ENCODE measurements around the gene DIPK1A. TPM values are rescaled to one million over a fixed set of nuclear protein-coding genes. Genes with fewer than 3 reads are reported as not detected.

Gene DIPK1A
- total RNA-seq, 1 experiment from 2014 or later: 23.6 TPM

DNA sequence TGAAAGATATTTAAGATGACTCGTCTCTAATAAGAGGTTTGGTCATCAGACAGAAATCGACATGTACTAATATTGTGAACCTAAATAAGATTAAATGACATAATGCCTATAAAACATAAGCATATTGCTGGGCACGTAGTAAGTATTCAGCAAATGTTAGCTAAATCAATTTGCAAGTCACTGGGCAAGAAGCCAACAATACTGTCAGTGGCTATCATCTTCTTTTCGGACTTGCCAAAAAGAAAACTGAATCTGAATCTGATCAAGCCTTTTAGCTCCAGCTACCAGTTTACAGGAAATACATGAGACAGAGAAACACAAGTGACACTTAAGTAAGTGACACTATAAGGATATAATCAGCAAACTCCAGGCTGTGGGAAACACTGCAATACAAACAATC lies 83.5 kb downstream of the DIPK1A start:
- peak in 1 of 2 experiments; percentile 4 for DNase-seq (ENCODE audit: low read depth in 1 of 2, low spot score in 2 of 2)
- no peak overlapping the region for H3K27ac ChIP-seq
- no peak overlapping the region for H3K4me3 ChIP-seq
- no peaks in the 10 kb centered on the region for H3K36me3 ChIP-seq
- H3K4me1 ChIP-seq (replicated peaks): peaks cover 11% of the 10 kb centered on the region; the same call in 1 of the 2 replicates
- no peaks in the 10 kb centered on the region for H3K9me3 ChIP-seq (replicated peaks)
- H3K27me3 ChIP-seq (replicated peaks): no peaks in the 10 kb centered on the region

DNA sequence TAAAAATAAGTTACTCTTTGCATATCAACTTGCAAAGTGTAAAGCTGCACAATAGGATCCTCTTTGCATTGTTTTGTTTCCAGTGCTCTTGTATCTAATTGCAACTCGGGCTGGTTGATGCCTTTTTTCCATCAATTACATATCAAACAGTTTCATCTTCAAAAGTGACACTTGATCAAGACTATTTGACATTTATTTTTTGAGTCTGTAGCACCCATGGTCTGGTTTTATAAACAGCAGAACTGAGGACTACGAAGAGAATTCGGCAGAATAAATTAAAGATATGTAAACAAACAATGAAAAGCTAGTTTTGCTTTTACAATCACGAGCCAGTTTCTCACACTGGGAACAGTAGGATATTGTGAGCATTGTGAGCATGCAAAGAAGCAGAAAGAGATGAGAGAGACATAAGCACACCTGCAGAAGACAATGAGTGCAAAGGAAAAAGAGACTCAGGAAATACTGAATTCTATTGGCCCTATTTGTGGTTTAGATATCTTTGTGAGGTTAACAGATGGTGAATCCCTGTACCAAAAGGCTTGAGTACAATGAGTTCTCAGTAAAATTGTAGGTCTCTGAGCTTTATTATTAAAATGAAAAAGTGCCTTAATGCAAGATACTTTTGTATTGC lies 84.1 kb downstream of the DIPK1A start:
- H3K27ac ChIP-seq: no peak overlapping the region
- H3K36me3 ChIP-seq: no peaks in the 10 kb centered on the region
- DNase-seq (ENCODE audit: low read depth in 1 of 2, low spot score in 2 of 2): peak in 1 of 2 experiments; percentile 6
- peaks cover 11% of the 10 kb centered on the region; the same call in 1 of the 2 replicates for H3K4me1 ChIP-seq (replicated peaks)
- H3K4me3 ChIP-seq: peak overlapping the region; percentile 4; the same call in 1 of the 2 replicates
- H3K27me3 ChIP-seq (replicated peaks): no peaks in the 10 kb centered on the region
- H3K9me3 ChIP-seq (replicated peaks): no peaks in the 10 kb centered on the region

DNA sequence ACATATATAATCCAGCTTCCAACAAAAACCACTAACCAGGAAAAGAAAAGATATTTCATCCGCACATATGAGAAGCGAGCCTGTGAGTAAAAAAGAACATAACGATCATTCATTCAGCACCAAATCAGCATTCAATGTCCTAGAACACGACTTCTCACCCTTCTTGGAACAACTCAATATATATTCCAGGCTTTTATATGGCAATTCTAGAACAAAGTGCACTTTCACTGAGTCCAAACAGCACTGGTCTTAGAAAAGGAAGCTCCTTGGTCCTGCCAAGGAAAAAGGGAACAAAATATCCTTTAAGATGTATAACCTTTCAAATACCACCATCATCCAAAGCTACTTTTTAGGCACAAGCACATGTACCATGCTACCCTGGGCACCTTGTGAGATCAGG lies 84.9 kb downstream of the DIPK1A start:
- no peaks in the 10 kb centered on the region for H3K9me3 ChIP-seq (replicated peaks)
- no peak overlapping the region for H3K4me3 ChIP-seq
- DNase-seq (ENCODE audit: low read depth in 1 of 2, low spot score in 2 of 2): no peak
- H3K36me3 ChIP-seq: no peaks in the 10 kb centered on the region
- no peaks in the 10 kb centered on the region for H3K27me3 ChIP-seq (replicated peaks)
- peaks cover 11% of the 10 kb centered on the region; the same call in 1 of the 2 replicates for H3K4me1 ChIP-seq (replicated peaks)
- H3K27ac ChIP-seq: no peak overlapping the region

DNA sequence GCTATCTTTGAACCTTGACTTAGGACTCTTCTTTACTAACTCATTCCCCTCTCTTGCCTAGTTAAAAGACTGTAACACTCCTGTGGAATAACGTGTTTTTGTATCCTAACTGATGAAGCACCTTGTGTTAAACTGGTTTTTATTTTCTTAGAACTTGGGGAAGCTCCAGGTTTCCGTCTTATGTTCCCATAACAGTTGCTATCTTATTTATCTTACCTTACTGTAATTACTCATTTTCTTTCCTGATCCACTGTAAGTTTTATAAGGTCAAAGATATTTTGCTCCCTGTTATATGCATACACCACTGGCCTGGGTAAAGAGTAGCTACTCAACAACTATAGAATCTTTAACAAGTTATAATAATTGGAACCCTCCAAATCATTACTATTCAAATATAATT lies 86.3 kb downstream of the DIPK1A start:
- no peaks in the 10 kb centered on the region for H3K9me3 ChIP-seq (replicated peaks)
- H3K27ac ChIP-seq: no peak overlapping the region
- no peak overlapping the region for H3K4me3 ChIP-seq
- H3K36me3 ChIP-seq: no peaks in the 10 kb centered on the region
- DNase-seq (ENCODE audit: low read depth in 1 of 2, low spot score in 2 of 2): no peak
- no peaks in the 10 kb centered on the region for H3K27me3 ChIP-seq (replicated peaks)
- H3K4me1 ChIP-seq (replicated peaks): peaks cover 11% of the 10 kb centered on the region; the same call in 1 of the 2 replicates

DNA sequence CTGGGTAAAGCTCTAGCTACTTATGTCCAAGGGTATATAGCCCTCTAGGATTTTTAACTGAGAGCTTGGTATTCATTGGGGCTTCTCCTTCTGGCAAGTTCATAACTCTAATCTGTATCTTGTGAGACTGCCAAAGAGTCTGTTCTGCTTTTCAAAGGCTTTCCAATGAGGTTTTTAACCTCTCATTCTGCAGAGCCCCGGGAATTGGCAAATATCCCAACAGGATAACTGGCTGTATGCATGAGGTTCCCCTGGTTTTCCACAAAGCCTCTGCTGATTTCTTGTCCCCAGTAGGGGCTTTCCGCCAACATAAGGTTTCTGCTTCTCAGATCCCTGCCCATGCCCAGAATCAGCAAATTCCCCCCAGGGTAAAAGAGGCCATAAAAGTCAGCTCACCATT lies 88.5 kb downstream of the DIPK1A start:
- no peaks in the 10 kb centered on the region for H3K9me3 ChIP-seq (replicated peaks)
- H3K36me3 ChIP-seq: no peaks in the 10 kb centered on the region
- H3K27ac ChIP-seq: no peak overlapping the region
- peaks cover 8% of the 10 kb centered on the region; the same call in 1 of the 2 replicates for H3K4me1 ChIP-seq (replicated peaks)
- H3K4me3 ChIP-seq: no peak overlapping the region
- no peak for DNase-seq (ENCODE audit: low read depth in 1 of 2, low spot score in 2 of 2)
- H3K27me3 ChIP-seq (replicated peaks): no peaks in the 10 kb centered on the region

DNA sequence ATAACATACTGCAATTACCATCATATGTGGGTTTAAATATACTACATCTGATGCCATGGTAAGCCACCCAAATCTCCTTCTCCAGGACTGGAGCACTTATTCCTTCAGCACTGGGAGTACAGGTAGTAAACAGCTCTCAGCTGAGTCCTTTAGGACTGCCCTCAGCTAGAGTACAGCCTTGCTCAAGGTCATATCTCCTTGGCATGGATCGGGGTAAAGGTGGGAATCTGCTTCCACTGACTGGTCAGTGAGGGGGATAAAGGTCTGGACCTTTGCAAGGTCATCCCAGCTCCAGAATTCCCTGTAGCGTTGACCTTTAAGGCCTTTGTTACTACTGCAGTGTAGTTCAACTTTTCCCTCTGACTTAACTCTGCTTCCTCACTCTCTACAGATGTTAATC lies 90.7 kb downstream of the DIPK1A start:
- Histone ChIP-seq H3K9me3 (replicated peaks) (no peaks in the 10 kb centered on the region), H3K4me3 (no peak overlapping the region), H3K27me3 (replicated peaks) (no peaks in the 10 kb centered on the region), H3K4me1 (replicated peaks) (no peaks in the 10 kb centered on the region), H3K36me3 (no peaks in the 10 kb centered on the region), H3K27ac (no peak overlapping the region)
- no peak for DNase-seq (ENCODE audit: low read depth in 1 of 2, low spot score in 2 of 2)

DNA sequence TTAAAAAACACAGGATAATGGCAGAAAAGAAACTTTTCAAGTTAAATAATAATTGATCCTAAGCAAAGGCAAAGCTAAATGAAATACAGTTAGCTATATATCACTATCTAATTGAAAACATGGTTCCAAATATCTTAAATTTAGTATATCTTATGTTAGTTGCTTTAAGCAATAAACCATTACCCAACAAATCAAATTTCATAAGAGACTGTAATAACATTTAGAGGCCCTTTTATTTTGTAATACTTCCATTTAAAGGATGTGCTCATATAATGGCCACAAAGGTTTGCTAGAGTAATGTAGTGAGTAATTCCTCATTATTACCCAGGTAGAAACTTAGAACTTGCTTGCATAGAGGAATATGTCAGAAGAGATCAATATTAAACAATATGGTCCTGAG lies 97.1 kb downstream of the DIPK1A start:
- Histone ChIP-seq H3K36me3 (no peaks in the 10 kb centered on the region), H3K27me3 (replicated peaks) (no peaks in the 10 kb centered on the region), H3K4me3 (no peak overlapping the region), H3K4me1 (replicated peaks) (no peaks in the 10 kb centered on the region; the same call in 1 of the 2 replicates), H3K27ac (no peak overlapping the region), H3K9me3 (replicated peaks) (no peaks in the 10 kb centered on the region)
- no peak for DNase-seq (ENCODE audit: low read depth in 1 of 2, low spot score in 2 of 2)

DNA sequence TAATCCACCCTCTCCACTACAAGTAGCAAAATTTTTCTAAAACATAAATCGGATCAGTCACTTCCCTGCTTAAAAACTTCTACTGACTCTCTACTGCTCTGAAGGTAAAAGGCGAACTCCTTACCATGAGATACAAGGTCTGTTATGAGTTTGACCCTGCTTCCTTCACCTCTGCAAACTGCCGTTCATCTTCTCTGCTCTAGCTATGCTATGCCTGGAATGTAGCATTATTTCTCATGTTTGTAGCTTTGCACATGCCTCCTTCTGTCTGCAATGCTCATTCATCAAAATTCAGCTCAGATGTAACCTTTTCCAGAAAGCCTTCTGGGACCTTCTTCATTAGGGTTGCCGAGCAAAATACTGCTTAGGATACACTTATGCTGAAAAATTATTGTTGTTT lies 98.7 kb downstream of the DIPK1A start:
- no peak for DNase-seq (ENCODE audit: low read depth in 1 of 2, low spot score in 2 of 2)
- H3K27ac ChIP-seq: no peak overlapping the region
- no peaks in the 10 kb centered on the region for H3K27me3 ChIP-seq (replicated peaks)
- no peak overlapping the region for H3K4me3 ChIP-seq
- no peaks in the 10 kb centered on the region for H3K9me3 ChIP-seq (replicated peaks)
- no peaks in the 10 kb centered on the region for H3K36me3 ChIP-seq
- H3K4me1 ChIP-seq (replicated peaks): no peaks in the 10 kb centered on the region; the same call in 1 of the 2 replicates

DNA sequence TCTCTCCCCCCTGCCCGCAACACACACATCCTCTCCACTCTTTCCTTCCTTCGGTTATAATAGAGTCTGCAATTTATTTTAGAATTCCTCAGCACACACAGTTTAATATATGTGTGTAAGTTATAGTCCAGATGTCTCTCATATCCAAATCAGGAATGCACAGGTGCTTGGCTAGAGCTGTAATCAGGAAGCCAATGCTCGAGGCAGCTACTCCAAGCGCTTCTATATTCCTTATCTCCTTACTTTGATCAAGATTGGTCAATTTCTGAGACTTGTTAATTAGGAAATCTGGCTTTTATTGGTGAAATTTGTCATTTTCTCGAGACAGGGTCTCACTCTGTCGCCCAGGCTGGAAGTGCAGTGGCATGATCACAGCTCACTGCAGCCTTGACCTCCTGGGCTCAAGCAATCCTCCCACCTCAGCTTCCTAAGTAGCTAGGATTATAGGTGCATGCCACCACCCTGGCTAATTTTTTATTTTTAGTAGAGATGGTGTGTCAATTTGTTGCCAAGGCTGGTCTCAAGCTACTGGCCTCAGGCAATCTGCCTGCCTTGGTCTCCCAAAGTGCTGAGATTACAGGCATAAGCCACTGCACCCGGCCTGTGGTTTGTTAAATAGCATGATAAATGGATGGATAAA lies 101.7 kb downstream of the DIPK1A start:
- no peaks in the 10 kb centered on the region; the same call in 1 of the 2 replicates for H3K4me1 ChIP-seq (replicated peaks)
- H3K27me3 ChIP-seq (replicated peaks): no peaks in the 10 kb centered on the region
- H3K4me3 ChIP-seq: no peak overlapping the region
- DNase-seq (ENCODE audit: low read depth in 1 of 2, low spot score in 2 of 2): no peak
- no peak overlapping the region for H3K27ac ChIP-seq
- no peaks in the 10 kb centered on the region for H3K36me3 ChIP-seq
- no peaks in the 10 kb centered on the region for H3K9me3 ChIP-seq (replicated peaks)

DNA sequence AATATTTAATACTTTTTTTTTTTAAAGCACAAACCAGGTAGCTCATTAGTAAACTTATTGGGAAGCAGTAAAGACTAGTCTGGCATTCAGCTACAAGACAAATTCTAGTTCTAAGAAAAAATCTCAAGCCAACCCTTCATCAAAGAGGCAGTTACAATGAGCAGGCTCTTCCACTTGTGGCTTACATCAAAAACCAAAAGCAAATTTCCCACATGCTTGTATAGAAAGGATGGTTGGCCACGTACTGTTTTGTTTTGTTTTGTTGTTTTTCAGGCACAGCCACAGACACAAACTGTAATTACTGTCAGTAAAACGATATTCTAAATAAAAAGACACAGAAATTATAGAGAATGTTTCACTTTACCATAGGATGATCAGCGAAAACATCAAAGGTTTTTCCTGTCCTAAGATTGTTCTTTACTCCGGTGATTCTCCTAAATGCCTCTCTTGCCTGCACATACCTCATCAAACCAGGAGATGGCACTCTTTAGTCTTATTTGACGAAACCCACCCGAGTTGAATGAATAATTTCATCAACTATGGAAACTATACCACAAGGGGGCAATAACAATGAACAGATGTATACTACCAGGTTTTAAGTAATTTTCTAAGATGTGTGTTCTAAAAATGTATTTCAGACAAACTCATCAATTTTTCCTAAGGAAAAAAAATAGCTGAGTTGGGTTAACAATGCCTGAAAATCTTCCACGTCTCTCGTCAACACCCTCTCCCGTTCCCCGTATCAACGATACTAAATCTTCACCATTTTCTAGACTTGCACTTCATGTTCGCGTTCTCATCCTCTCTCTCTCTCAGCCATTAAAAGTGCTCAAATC lies 102.5 kb downstream of the DIPK1A start:
- no peaks in the 10 kb centered on the region for H3K27me3 ChIP-seq (replicated peaks)
- H3K27ac ChIP-seq: no peak overlapping the region
- H3K4me1 ChIP-seq (replicated peaks): no peaks in the 10 kb centered on the region; the same call in 1 of the 2 replicates
- no peak overlapping the region for H3K4me3 ChIP-seq
- no peaks in the 10 kb centered on the region for H3K9me3 ChIP-seq (replicated peaks)
- peak; percentile 61 to 77 for DNase-seq (ENCODE audit: low read depth in 1 of 2, low spot score in 2 of 2)
- no peaks in the 10 kb centered on the region for H3K36me3 ChIP-seq

DNA sequence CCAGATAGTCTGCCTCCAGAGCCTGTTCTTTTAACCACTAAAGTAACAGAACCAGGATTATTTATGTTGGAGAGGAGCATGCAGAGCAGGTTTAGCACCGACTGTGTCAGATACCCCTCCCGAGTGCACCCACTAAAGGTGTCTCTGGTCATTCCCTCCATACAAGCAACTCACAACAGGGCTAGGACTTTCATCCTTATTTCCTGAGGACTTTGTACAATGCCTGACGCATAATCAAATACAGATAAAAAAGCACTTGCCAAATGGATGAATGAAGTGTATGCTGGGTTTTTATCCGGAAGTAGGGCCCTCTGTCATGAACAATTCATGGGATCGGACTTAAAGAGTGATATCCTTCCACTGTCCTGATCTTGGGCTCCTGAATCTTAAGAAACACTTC lies 103.4 kb downstream of the DIPK1A start:
- H3K36me3 ChIP-seq: no peaks in the 10 kb centered on the region
- H3K27ac ChIP-seq: no peak overlapping the region
- H3K27me3 ChIP-seq (replicated peaks): no peaks in the 10 kb centered on the region
- H3K4me1 ChIP-seq (replicated peaks): no peaks in the 10 kb centered on the region; the same call in 1 of the 2 replicates
- DNase-seq (ENCODE audit: low read depth in 1 of 2, low spot score in 2 of 2): no peak
- no peak overlapping the region for H3K4me3 ChIP-seq
- H3K9me3 ChIP-seq (replicated peaks): no peaks in the 10 kb centered on the region

DNA sequence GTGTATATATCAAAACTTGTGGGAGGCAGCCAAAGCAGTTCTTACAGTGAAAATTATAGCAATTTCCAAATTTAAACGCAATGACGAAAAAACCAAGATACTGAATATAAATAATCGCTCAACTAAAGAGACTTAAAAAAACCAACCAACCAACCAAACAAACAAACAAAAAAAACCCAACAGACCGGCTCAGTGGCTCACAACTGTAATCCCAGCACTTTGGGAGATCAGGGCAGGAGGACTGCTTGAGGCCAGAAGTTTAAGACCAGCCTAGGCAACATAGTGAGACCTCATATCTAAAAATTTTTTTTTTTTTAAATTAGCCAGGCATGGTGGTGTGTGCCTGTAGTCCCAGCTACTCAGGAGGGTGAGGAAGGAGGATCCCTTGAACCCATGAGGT lies 106.0 kb downstream of the DIPK1A start:
- Histone ChIP-seq H3K4me3 (no peak overlapping the region), H3K27me3 (replicated peaks) (no peaks in the 10 kb centered on the region), H3K27ac (no peak overlapping the region), H3K4me1 (replicated peaks) (no peaks in the 10 kb centered on the region), H3K36me3 (no peaks in the 10 kb centered on the region), H3K9me3 (replicated peaks) (no peaks in the 10 kb centered on the region)
- no peak for DNase-seq (ENCODE audit: low read depth in 1 of 2, low spot score in 2 of 2)

DNA sequence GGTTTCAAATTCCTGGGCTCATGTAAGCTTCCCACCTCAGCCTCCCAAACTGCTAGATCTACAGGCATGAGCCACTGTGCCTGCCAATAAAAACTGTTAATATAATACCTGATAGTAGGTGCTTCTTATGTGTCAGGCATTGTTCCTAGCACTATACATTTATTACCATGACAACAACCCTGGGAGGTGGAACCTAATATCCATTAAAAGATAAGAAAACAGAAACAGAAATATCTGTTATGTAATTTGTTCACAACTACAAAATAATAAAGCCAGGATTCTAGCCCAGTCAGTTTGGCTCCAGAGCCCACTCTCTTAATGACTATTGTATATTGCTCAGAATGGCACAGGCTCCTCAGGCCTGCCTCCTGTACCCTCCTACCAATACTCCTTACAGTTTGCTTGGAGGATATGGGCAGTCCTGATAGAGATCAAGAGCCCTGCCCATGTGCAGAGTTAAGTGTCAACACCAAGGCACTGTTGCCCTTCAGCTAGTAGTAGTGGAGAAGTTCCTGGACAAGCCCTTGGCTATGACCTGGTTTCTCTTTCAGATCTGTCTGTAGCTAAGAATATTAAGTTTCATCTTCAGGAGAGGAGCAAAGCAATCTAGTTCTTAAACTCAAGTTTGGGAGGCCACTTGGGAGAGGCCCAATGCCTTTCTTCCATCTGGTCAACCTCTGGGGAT lies 107.0 kb downstream of the DIPK1A start:
- no peak for DNase-seq (ENCODE audit: low read depth in 1 of 2, low spot score in 2 of 2)
- no peak overlapping the region for H3K4me3 ChIP-seq
- no peaks in the 10 kb centered on the region for H3K36me3 ChIP-seq
- no peak overlapping the region for H3K27ac ChIP-seq
- H3K27me3 ChIP-seq (replicated peaks): no peaks in the 10 kb centered on the region
- H3K9me3 ChIP-seq (replicated peaks): no peaks in the 10 kb centered on the region
- H3K4me1 ChIP-seq (replicated peaks): no peaks in the 10 kb centered on the region
